ENCODE results near the gene AKT3. TPM values are rescaled to one million over a fixed set of nuclear protein-coding genes. Genes with fewer than 3 reads are reported as not detected.

The AKT3 gene
- total RNA-seq = 14.1 and 23.4 TPM in 2 replicates
- 3.5 and 7.7 TPM in 2 replicates for polyA plus RNA-seq

DNA sequence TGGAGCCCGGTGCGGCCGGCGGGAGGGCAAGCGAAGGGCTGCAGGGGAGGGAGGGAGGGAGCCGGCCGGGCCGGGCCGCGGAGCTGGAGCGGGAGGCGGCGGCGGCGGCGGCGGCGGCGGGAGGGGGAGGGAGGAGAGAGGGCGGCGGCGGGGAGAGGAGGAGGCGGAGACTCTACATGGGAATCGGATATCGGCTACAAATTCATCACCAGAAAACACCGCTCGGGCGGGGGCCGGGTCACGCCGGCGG lies at the start of gene AKT3:
TSS of gene AKT3 (minus strand) at position 42 of the 250 bp plus-strand sequence. CDS start 7,073 bp downstream, outside the sequence.
- H3K9me3 ChIP-seq (ENCODE audit: low read depth) = no peaks in the 10 kb centered on the region
- peak within 1 kb of the TSS; percentile 97 for H3K4me3 ChIP-seq
- peak; percentile 86 to 88 for DNase-seq (ENCODE audit: low read depth in 1 of 2, low spot score in 1 of 2)
- TF ChIP-seq CTCF (IDR thresholded peaks at IDR 0.05; ENCODE audit: low read depth, low read length) = no peak
- no peaks in the 10 kb centered on the region for H3K36me3 ChIP-seq
- no peaks in the 10 kb centered on the region for H3K4me1 ChIP-seq (ENCODE audit: low read depth)
- peaks cover 6% of the 10 kb centered on the region for H3K27me3 ChIP-seq
- peak within 1 kb of the TSS; percentile 95 for H3K27ac ChIP-seq

GRCh38 chr1:243898278-243898677 lies 48.2 kb upstream of the AKT3 start:
- TF ChIP-seq CTCF (IDR thresholded peaks at IDR 0.05; ENCODE audit: low read depth, low read length) = no peak
- no peaks in the 10 kb centered on the region for H3K9me3 ChIP-seq (ENCODE audit: low read depth)

DNA sequence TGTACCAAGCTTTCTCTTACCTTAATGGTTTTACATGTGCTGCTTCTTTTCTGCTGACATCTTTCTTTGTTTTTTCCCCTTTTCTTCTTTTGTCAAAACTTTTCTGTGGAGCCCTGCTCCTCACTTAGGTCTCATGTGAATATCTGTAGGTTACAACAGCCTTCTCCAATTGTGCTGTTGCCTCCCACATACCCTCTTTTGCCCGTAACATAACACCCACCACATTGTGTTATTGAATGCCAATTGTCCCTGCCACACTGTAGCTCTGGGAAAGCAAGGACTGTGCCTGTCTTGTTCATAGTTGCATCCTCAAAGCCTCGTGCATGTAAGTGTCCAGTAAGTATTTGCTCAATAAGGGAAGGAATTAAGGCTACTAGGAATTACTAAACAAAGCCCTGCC lies 46.3 kb upstream of the AKT3 start:
- H3K27me3 ChIP-seq = no peaks in the 10 kb centered on the region
- no peak for TF ChIP-seq CTCF (IDR thresholded peaks at IDR 0.05; ENCODE audit: low read depth, low read length)
- H3K4me1 ChIP-seq (ENCODE audit: low read depth) = no peaks in the 10 kb centered on the region
- DNase-seq (ENCODE audit: low read depth in 1 of 2, low spot score in 1 of 2) = no peak
- H3K27ac ChIP-seq = no peak overlapping the region
- no peak overlapping the region for H3K4me3 ChIP-seq
- no peaks in the 10 kb centered on the region for H3K36me3 ChIP-seq
- no peaks in the 10 kb centered on the region for H3K9me3 ChIP-seq (ENCODE audit: low read depth)

More at GRCh38 chr1:243898278-243898677, 48.2 kb upstream of the AKT3 start:
- Histone ChIP-seq H3K4me3 (no peak overlapping the region), H3K4me1 (ENCODE audit: low read depth) (no peaks in the 10 kb centered on the region), H3K27me3 (no peaks in the 10 kb centered on the region), H3K27ac (no peak overlapping the region), H3K36me3 (no peaks in the 10 kb centered on the region)
- DNase-seq (ENCODE audit: low read depth in 1 of 2, low spot score in 1 of 2) = no peak

GRCh38 chr1:243892456-243892855 lies 42.4 kb upstream of the AKT3 start:
- Histone ChIP-seq H3K9me3 (ENCODE audit: low read depth) (no peaks in the 10 kb centered on the region), H3K4me3 (no peak overlapping the region), H3K27ac (no peak overlapping the region), H3K27me3 (no peaks in the 10 kb centered on the region), H3K36me3 (no peaks in the 10 kb centered on the region), H3K4me1 (ENCODE audit: low read depth) (peaks cover 6% of the 10 kb centered on the region)
- TF ChIP-seq CTCF (IDR thresholded peaks at IDR 0.05; ENCODE audit: low read depth, low read length) = no peak
- no peak for DNase-seq (ENCODE audit: low read depth in 1 of 2, low spot score in 1 of 2)

DNA sequence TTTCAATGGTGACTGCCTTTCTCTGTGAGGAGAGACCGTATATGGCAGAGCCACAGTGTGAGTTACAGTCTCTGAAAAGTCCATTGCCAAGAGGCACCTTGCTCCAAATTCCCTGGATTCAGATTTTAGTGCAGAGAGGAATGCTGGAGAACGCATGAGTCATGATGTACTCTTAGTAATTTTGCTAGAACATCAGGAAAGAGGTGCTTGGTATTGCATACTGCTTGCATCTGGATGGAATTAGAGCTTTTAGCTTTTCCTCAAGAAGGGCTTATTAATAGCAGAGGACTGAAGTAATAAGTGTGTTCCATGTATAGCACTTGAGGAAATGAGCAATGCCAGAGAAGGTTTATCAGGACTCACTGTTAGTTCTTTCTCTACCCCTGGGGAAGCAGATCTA lies 40.5 kb upstream of the AKT3 start:
- H3K36me3 ChIP-seq = no peaks in the 10 kb centered on the region
- peak in 1 of 2 donors; percentile 52 for DNase-seq (ENCODE audit: low read depth in 1 of 2, low spot score in 1 of 2)
- no peaks in the 10 kb centered on the region for H3K9me3 ChIP-seq (ENCODE audit: low read depth)
- H3K4me3 ChIP-seq = no peak overlapping the region
- H3K27ac ChIP-seq = no peak overlapping the region
- no peak for TF ChIP-seq CTCF (IDR thresholded peaks at IDR 0.05; ENCODE audit: low read depth, low read length)
- no peaks in the 10 kb centered on the region for H3K27me3 ChIP-seq
- H3K4me1 ChIP-seq (ENCODE audit: low read depth) = peaks cover 6% of the 10 kb centered on the region

DNA sequence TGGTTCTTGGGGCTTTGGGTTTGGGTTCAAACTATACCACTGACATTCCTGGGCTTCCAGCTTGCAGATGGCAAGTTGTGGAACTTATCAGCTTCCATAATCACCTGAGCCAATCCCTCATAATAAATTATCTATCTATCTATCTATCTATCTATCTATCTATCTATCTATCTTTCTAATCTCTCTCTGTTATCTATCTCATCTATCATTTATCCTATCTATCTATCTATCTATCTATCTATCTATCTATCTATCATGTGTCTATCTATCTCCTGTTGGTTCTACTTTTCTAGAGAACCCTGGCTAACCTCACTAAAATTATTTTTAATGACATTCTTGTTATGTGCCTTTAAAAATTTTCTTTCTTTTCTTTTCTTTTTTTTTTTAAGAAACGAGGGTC lies 35.8 kb upstream of the AKT3 start:
- H3K4me1 ChIP-seq (ENCODE audit: low read depth) = peaks cover 4% of the 10 kb centered on the region
- TF ChIP-seq CTCF (IDR thresholded peaks at IDR 0.05; ENCODE audit: low read depth, low read length) = no peak

More for the DNA sequence above, 35.8 kb upstream of the AKT3 start:
- no peak for DNase-seq (ENCODE audit: low read depth in 1 of 2, low spot score in 1 of 2)
- Histone ChIP-seq H3K27ac (no peak overlapping the region), H3K9me3 (ENCODE audit: low read depth) (no peaks in the 10 kb centered on the region), H3K36me3 (no peaks in the 10 kb centered on the region), H3K4me3 (no peak overlapping the region), H3K27me3 (no peaks in the 10 kb centered on the region)

Measured in cardiac muscle cell (in vitro differentiated cells and primary cell).